GM04503 (cell line): ENCODE data around the gene CIBAR2.
"Not testable (repeated sequence)": the region's sequence is repeated elsewhere in the genome, so short reads cannot be mapped to it uniquely, and the experiment has no call there.

ENCODE experiments used
- DNase-seq: peaks from one replicate; pipeline ENCODE4 v3.0.0-alpha.2; 2012; ENCODE audit warnings: low read depth

The CIBAR2 gene

GRCh38 chr16:85062845-85063244 lies 49.4 kb downstream of the CIBAR2 start:
- no peak for DNase-seq

GRCh38 chr16:85062323-85062722 lies 49.9 kb downstream of the CIBAR2 start:
- no peak for DNase-seq

GRCh38 chr16:85061566-85061965 lies 50.7 kb downstream of the CIBAR2 start:
- DNase-seq: no peak

GRCh38 chr16:85058909-85059308 lies 53.4 kb downstream of the CIBAR2 start:
- DNase-seq: no peak

GRCh38 chr16:85057948-85058347 lies 54.3 kb downstream of the CIBAR2 start:
- DNase-seq: no peak

- no peak for DNase-seq
Measured at GRCh38 chr16:85057212-85057889, 54.9 kb downstream of the CIBAR2 start.

GRCh38 chr16:85056211-85056748 lies 56.0 kb downstream of the CIBAR2 start:
- no peak for DNase-seq

- peak; percentile 21 for DNase-seq
Measured at GRCh38 chr16:85055493-85056210, 56.6 kb downstream of the CIBAR2 start.

GRCh38 chr16:85054948-85055492 lies 57.3 kb downstream of the CIBAR2 start:
- DNase-seq: no peak

- not testable (repeated sequence) for DNase-seq
Measured at GRCh38 chr16:85054321-85054720, 58.0 kb downstream of the CIBAR2 start.

- no peak for DNase-seq
Measured at GRCh38 chr16:85052536-85052935, 59.7 kb downstream of the CIBAR2 start.

GRCh38 chr16:85051683-85052082 lies 60.6 kb downstream of the CIBAR2 start:
- no peak for DNase-seq

- DNase-seq: no peak
Measured at GRCh38 chr16:85051067-85051581, 61.1 kb downstream of the CIBAR2 start.

GRCh38 chr16:85049706-85050305 lies 62.5 kb downstream of the CIBAR2 start:
- DNase-seq: no peak

GRCh38 chr16:85048921-85049562 lies 63.2 kb downstream of the CIBAR2 start:
- no peak for DNase-seq
